Loucy (cell line): Measurements from ENCODE around the gene PWP1.
"Not testable (repeated sequence)": the region's sequence is repeated elsewhere in the genome, so short reads cannot be mapped to it uniquely, and the experiment has no call there.

Source experiments
- H2AFZ ChIP-seq: fragments of 200-600 bp; sonication (generic); 2 replicates; pipeline ENCODE4 v1.6.0; 2016; ENCODE audit warnings: antibody characterized with exemption, mild to moderate bottlenecking, low read length, moderate library complexity
- H3F3A ChIP-seq: fragments of 200-600 bp; 2 replicates; pipeline ENCODE4 v1.6.0; 2016; ENCODE audit warnings: antibody characterized with exemption, low read depth, mild to moderate bottlenecking
- H3K27me3 ChIP-seq: fragments of 200-600 bp; sonication (generic); 2 replicates; pipeline ENCODE4 v1.6.1; 2014; ENCODE audit warnings: low read length, mild to moderate bottlenecking; ENCODE audit not compliant: insufficient read depth, poor library complexity, severe bottlenecking
- H3K36me3 ChIP-seq: fragments of 200-600 bp; sonication (generic); 2 replicates; pipeline ENCODE4 v1.6.1; 2016; ENCODE audit warnings: low read length; ENCODE audit not compliant: insufficient read depth
- H3K4me1 ChIP-seq: fragments of 200-600 bp; sonication (generic); 2 replicates; pipeline ENCODE4 v1.5.1; 2014; ENCODE audit warnings: low read length, mild to moderate bottlenecking; ENCODE audit not compliant: insufficient read depth, poor library complexity, severe bottlenecking
- H3K4me2 ChIP-seq: fragments of 200-600 bp; sonication (generic); 2 replicates; pipeline ENCODE4 v1.6.0; 2014; ENCODE audit warnings: antibody characterized with exemption, low read length, low read depth, mild to moderate bottlenecking; ENCODE audit not compliant: poor library complexity, severe bottlenecking
- H3K4me3 ChIP-seq: fragments of 200-600 bp; sonication (generic); 2 replicates; pipeline ENCODE4 v1.5.1; 2014; ENCODE audit warnings: low read length, mild to moderate bottlenecking, mixed read lengths; ENCODE audit not compliant: poor library complexity, severe bottlenecking
- H3K79me2 ChIP-seq: fragments of 200-600 bp; sonication (generic); 2 replicates; pipeline ENCODE4 v1.6.1; 2014; ENCODE audit warnings: low read length; ENCODE audit not compliant: insufficient read depth
- H3K9ac ChIP-seq: fragments of 200-600 bp; sonication (generic); 2 replicates; pipeline ENCODE4 v1.6.0; 2014; ENCODE audit warnings: mild to moderate bottlenecking, low read depth, low read length, moderate library complexity; ENCODE audit not compliant: poor library complexity, severe bottlenecking
- H3K9me2 ChIP-seq: fragments of 200-600 bp; sonication (generic); replicated peaks from 2 replicates; pipeline ENCODE4 v1.6.1; 2016; ENCODE audit warnings: low read depth, low read length, mixed read lengths
- H3K9me3 ChIP-seq: fragments of 200-600 bp; sonication (generic); 2 replicates; pipeline ENCODE4 v1.6.1; 2014; ENCODE audit warnings: mild to moderate bottlenecking, antibody characterized with exemption, low read length, low read depth; ENCODE audit not compliant: insufficient read depth
- H4K20me1 ChIP-seq: fragments of 200-600 bp; sonication (generic); 2 replicates; pipeline ENCODE4 v1.6.0; 2014; ENCODE audit warnings: antibody characterized with exemption, low read length, mild to moderate bottlenecking; ENCODE audit not compliant: insufficient read depth, poor library complexity, severe bottlenecking
- CTCF ChIP-seq: fragments of 200-600 bp; sonication (generic); conservative IDR thresholded peaks from 2 replicates; pipeline ENCODE4 v1.5.1; 2014; ENCODE audit warnings: mild to moderate bottlenecking, antibody characterized with exemption, low read length
- EZH2phosphoT487 ChIP-seq: fragments of 200-600 bp; IDR thresholded peaks from 2 replicates; pipeline ENCODE4 v1.6.1; 2018; ENCODE audit warnings: antibody characterized with exemption, mild to moderate bottlenecking, moderate library complexity, borderline replicate concordance

Gene PWP1

GRCh38 chr12:107684990-107685359, 624 bp upstream of the PWP1 start:
- Histone ChIP-seq H3K36me3 (peaks cover 16% of the 10 kb centered on the region; the same call in 1 of the 2 replicates), H2AFZ (peak overlapping the region; percentile 84)

GRCh38 chr12:107695772-107696171, 10.2 kb downstream of the PWP1 start:
- not testable (repeated sequence) for H3K9me3 ChIP-seq, H2AFZ ChIP-seq, H3K9ac ChIP-seq, H3K9me2 ChIP-seq, H3K4me2 ChIP-seq, H4K20me1 ChIP-seq, H3K4me1 ChIP-seq, H3K27me3 ChIP-seq, H3K79me2 ChIP-seq, H3F3A ChIP-seq, H3K4me3 ChIP-seq
- H3K36me3 ChIP-seq: peaks cover 82% of the 10 kb centered on the region; the same call in 1 of the 2 replicates
- TF ChIP-seq CTCF: peak; percentile 55

More at GRCh38 chr12:107684990-107685359, 624 bp upstream of the PWP1 start:
- H3K9me3 ChIP-seq: no peaks in the 10 kb centered on the region
- H3K9ac ChIP-seq: peak overlapping the region; percentile 82
- H3K4me2 ChIP-seq: peak overlapping the region; percentile 88
- H3K9me2 ChIP-seq: no peaks in the 10 kb centered on the region
- H3F3A ChIP-seq: no peaks in the 10 kb centered on the region
- TF ChIP-seq EZH2phosphoT487 (no peak), CTCF (no peak)
- H3K4me1 ChIP-seq: peaks cover 15% of the 10 kb centered on the region
- peaks cover 34% of the 10 kb centered on the region for H3K79me2 ChIP-seq
- H4K20me1 ChIP-seq: no peaks in the 10 kb centered on the region
- H3K27me3 ChIP-seq: no peaks in the 10 kb centered on the region
- H3K4me3 ChIP-seq: peak overlapping the region; percentile 88

GRCh38 chr12:107702106-107702505, 16.5 kb downstream of the PWP1 start:
- Histone ChIP-seq H3K9me3 (no peaks in the 10 kb centered on the region), H3K36me3 (peaks cover 77% of the 10 kb centered on the region; the same call in 1 of the 2 replicates), H3K79me2 (no peaks in the 10 kb centered on the region), H3F3A (no peaks in the 10 kb centered on the region), H3K9ac (no peak overlapping the region), H3K4me3 (no peak overlapping the region), H4K20me1 (no peaks in the 10 kb centered on the region), H3K4me2 (no peak overlapping the region), H3K9me2 (no peaks in the 10 kb centered on the region), H3K27me3 (no peaks in the 10 kb centered on the region), H2AFZ (no peak overlapping the region), H3K4me1 (no peaks in the 10 kb centered on the region)
- no peak for TF ChIP-seq EZH2phosphoT487
- no peak for TF ChIP-seq CTCF
